Calu3 (cell line): ENCODE measurements around the gene SLC4A11. TPM values are rescaled to one million over a fixed set of nuclear protein-coding genes. Genes with fewer than 3 reads are reported as not detected.

Source experiments
- BruUV-seq: library from RNA; stranded (reverse); fragments of 400-500 nt; replicated peaks from 2 replicates; lab custom pipeline; 2021; lab: Mats Ljungman, UMichigan
- CTCF ChIA-PET: fragments of 300-600 bp; sonication (Branson Sonifier 250); formaldehyde crosslinking; loops from one replicate; lab custom pipeline; 2022; ENCODE audit warnings: antibody characterized with exemption; lab: Charles Lee
- DNase-seq: peaks from one replicate; pipeline ENCODE4 v3.0.0; 2022
- H3K27ac Mint-ChIP-seq: one replicate; pipeline ENCODE4 v1.8.0; 2022; ENCODE audit warnings: mixed read lengths; ENCODE audit not compliant: unreplicated experiment
- H3K27me3 Mint-ChIP-seq: one replicate; pipeline ENCODE4 v1.8.0; 2022; ENCODE audit warnings: mixed read lengths; ENCODE audit not compliant: unreplicated experiment
- H3K36me3 Mint-ChIP-seq: one replicate; pipeline ENCODE4 v1.8.0; 2022; ENCODE audit warnings: mild to moderate bottlenecking, moderate library complexity, mixed read lengths; ENCODE audit not compliant: insufficient read depth, unreplicated experiment
- H3K4me1 Mint-ChIP-seq: one replicate; pipeline ENCODE4 v1.8.0; 2022; ENCODE audit warnings: mild to moderate bottlenecking, low read depth, mixed read lengths; ENCODE audit not compliant: unreplicated experiment
- H3K4me3 Mint-ChIP-seq: one replicate; pipeline ENCODE4 v1.8.0; 2022; ENCODE audit warnings: mild to moderate bottlenecking, low read depth, moderate library complexity, mixed read lengths; ENCODE audit not compliant: unreplicated experiment
- H3K9me3 Mint-ChIP-seq: one replicate; pipeline ENCODE4 v1.8.0; 2022; ENCODE audit warnings: low read depth, mixed read lengths; ENCODE audit not compliant: unreplicated experiment
- CTCF ChIP-seq: fragments of 200-600 bp; IDR thresholded peaks from one replicate; pipeline ENCODE4 v1.8.0; 2022; ENCODE audit warnings: antibody characterized with exemption; ENCODE audit not compliant: unreplicated experiment
- intact Hi-C: fragments of 100-400 bp; cut with micrococcal nuclease; formaldehyde crosslinking; loops from one replicate; pipeline ENCODE4 v1.10.0; 2022; ENCODE audit not compliant: unreplicated experiment
- total RNA-seq: library from RNA; stranded (reverse); gene quantifications from 2 replicates; pipeline ENCODE4 v1.2.3, GENCODE V29; 2022

The SLC4A11 gene
- total RNA-seq, 1 experiment from 2014 or later: 9.4 TPM

- peaks cover 8% of the 10 kb centered on the region for H3K4me1 Mint-ChIP-seq
- peaks cover 13% of the 10 kb centered on the region for H3K36me3 Mint-ChIP-seq
- no peak overlapping the region for H3K27ac Mint-ChIP-seq
- no TSS peak for BruUV-seq
- no peak for DNase-seq
- intact Hi-C loops: no loop called here
- no peak for TF ChIP-seq CTCF
- CTCF ChIA-PET: no interaction called here
- no peaks in the 10 kb centered on the region for H3K9me3 Mint-ChIP-seq
- no peaks in the 10 kb centered on the region for H3K27me3 Mint-ChIP-seq
- H3K4me3 Mint-ChIP-seq: no peak overlapping the region
Measured at GRCh38 chr20:3223994-3224680, 14.9 kb downstream of the SLC4A11 start.

DNA sequence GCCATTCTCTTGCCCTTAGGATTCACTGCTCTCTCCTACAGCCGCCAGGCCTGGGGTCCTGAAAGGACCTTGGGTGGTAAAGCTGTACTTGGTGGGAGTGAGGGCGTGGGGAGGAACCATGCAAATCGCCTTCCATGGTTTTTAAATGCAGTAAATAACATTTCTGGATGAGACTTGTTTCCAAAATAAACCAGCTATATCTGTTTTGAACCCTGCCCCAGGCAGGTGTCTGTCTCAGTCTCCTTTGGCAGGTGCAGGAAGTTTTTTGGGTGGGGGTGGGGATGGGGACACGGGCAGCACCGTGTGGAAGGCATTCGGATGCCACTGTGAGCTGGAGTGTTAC lies 15.4 kb downstream of the SLC4A11 start:
- Mint-ChIP-seq H3K9me3 (no peaks in the 10 kb centered on the region), H3K27me3 (no peaks in the 10 kb centered on the region), H3K4me3 (no peak overlapping the region), H3K36me3 (peaks cover 13% of the 10 kb centered on the region), H3K27ac (no peak overlapping the region), H3K4me1 (peaks cover 8% of the 10 kb centered on the region)
- intact Hi-C loops: no loop called here
- no peak for DNase-seq
- BruUV-seq: no TSS peak
- TF ChIP-seq CTCF: no peak
- CTCF ChIA-PET: no interaction called here

DNA sequence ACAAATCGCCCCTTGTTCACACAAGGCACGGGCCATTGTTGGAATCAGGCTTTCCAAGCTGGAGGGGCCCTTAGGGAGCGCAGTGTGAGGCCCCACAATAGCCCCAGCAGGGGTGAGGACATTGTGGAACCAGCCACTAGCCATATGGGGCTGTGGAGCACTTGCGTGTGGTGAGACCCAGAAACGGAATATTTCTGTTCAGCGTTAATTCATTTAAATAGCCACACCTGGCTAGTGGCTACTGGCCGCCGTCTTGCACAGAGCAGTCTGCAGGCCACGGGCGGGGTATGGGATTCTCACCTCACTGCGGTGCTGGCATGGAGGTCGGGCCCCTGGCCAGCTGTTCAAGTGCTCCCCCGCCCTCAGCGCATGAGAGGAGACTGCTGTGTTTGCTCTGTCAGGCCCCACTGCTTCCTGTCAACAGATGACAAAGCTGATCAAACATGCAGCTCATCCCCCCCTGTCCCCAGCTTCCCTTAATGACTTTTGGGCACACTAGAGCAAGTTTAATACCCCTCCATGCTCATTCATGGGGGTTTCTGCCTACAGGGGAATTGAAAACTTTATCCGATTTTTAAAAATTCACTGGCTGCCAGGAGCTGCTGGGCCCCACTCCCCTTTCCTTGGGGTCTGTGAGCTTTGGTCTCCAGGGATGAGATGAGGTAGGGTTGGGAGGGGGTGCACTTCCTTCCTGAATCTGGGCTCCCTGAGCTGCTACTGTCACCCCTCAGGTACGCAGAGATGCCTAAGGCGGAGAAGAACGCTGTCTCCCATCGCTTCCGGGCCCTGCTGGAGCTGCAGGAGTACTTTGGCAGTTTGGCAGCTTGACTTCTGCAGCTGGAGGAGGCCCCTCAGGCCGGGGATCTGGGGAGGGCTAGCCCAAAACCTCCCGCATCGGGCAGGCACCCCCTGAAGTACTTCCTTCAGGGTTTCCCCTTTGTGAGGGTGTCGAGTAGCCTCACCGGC lies 16.1 kb downstream of the SLC4A11 start:
- no peak for DNase-seq
- H3K9me3 Mint-ChIP-seq: no peaks in the 10 kb centered on the region
- intact Hi-C loops: no loop called here
- BruUV-seq: no TSS peak
- peaks cover 9% of the 10 kb centered on the region for H3K36me3 Mint-ChIP-seq
- no peak overlapping the region for H3K27ac Mint-ChIP-seq
- H3K4me1 Mint-ChIP-seq: peaks cover 8% of the 10 kb centered on the region
- no peaks in the 10 kb centered on the region for H3K27me3 Mint-ChIP-seq
- CTCF ChIA-PET: interaction anchor here (0.6 kb wide), 1 partner anchor 25 kb away, joined by 3 read pairs; no protein-coding TSS in a partner anchor
- no peak for TF ChIP-seq CTCF
- no peak overlapping the region for H3K4me3 Mint-ChIP-seq

- Mint-ChIP-seq H3K27ac (no peak overlapping the region), H3K4me3 (no peak overlapping the region), H3K27me3 (no peaks in the 10 kb centered on the region), H3K36me3 (peaks cover 9% of the 10 kb centered on the region), H3K9me3 (no peaks in the 10 kb centered on the region), H3K4me1 (peaks cover 8% of the 10 kb centered on the region)
- intact Hi-C loops: no loop called here
- peak; percentile 58 for DNase-seq
- CTCF ChIA-PET: no interaction called here
- no peak for TF ChIP-seq CTCF
- BruUV-seq: no TSS peak
Measured at GRCh38 chr20:3221398-3222226, 17.4 kb downstream of the SLC4A11 start.
